SJSA1 (cell line): ENCODE measurements around the gene RIBC2. TPM values are rescaled to one million over a fixed set of nuclear protein-coding genes. Genes with fewer than 3 reads are reported as not detected.
"Not testable (repeated sequence)": the region's sequence is repeated elsewhere in the genome, so short reads cannot be mapped to it uniquely, and the experiment has no call there.

Source experiments
- DNase-seq, 2 experiments: peaks; one replicate each; pipeline ENCODE4 v3.0.0-alpha.2; 2015 to 2020; ENCODE audit warnings: low spot score in 2 of 2, low read depth in 1 of 2
- H3K27ac ChIP-seq: fragments of 250-450 bp; sonication (Bioruptor Pico); 2 replicates; pipeline ENCODE4 v1.5.1; 2020; ENCODE audit warnings: mild to moderate bottlenecking, moderate library complexity
- H3K27me3 ChIP-seq: fragments of 250-450 bp; sonication (Bioruptor Pico); replicated peaks from 2 replicates; pipeline ENCODE4 v1.5.1; 2020; ENCODE audit warnings: mild to moderate bottlenecking, moderate library complexity
- H3K36me3 ChIP-seq: fragments of 250-450 bp; sonication (Bioruptor Pico); 2 replicates; pipeline ENCODE4 v1.5.1; 2020; ENCODE audit warnings: mild to moderate bottlenecking
- H3K4me1 ChIP-seq: fragments of 250-450 bp; sonication (Bioruptor Pico); replicated peaks from 2 replicates; pipeline ENCODE4 v1.6.1; 2021; ENCODE audit warnings: mild to moderate bottlenecking
- H3K4me3 ChIP-seq: fragments of 250-450 bp; sonication (Bioruptor Pico); 2 replicates; pipeline ENCODE4 v1.5.1; 2020; ENCODE audit warnings: mild to moderate bottlenecking
- H3K9me3 ChIP-seq: fragments of 250-450 bp; sonication (Bioruptor Pico); replicated peaks from 2 replicates; pipeline ENCODE4 v1.5.1; 2020; ENCODE audit warnings: mild to moderate bottlenecking
- total RNA-seq: library from RNA; depleted of rRNA; stranded (reverse); fragments of >200 nt; shearing (Covaris generic); gene quantifications from 2 replicates; pipeline ENCODE4 v1.2.3, GENCODE V29; 2014

The RIBC2 gene
- total RNA-seq, 1 experiment from 2014 or later: not detected

DNA sequence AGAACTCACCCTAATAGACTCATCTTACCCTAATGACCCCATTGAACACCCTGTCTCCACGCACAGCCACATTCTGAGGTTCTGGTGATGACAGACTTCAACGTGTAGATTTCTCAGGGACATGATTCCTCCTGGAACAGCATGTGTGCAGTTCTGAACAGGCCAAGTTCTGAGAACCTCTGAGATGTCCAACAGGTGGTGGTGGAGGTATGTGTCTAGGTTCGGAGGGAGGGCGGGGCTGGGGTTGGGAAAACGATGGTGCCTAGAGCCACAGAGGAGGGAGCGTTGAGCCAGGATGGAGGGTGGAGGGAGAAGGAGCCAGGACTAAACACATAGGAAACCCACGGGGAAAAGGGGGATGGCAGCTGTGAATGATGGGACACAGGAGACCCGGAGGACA is 45.7 kb downstream of the RIBC2 start:
- H3K4me3 ChIP-seq: no peak overlapping the region
- H3K36me3 ChIP-seq: no peaks in the 10 kb centered on the region
- H3K4me1 ChIP-seq: no peaks in the 10 kb centered on the region; the same call in 1 of the 2 replicates
- DNase-seq: no peak
- H3K27ac ChIP-seq: no peak overlapping the region
- H3K9me3 ChIP-seq: no peaks in the 10 kb centered on the region
- no peaks in the 10 kb centered on the region for H3K27me3 ChIP-seq

DNA sequence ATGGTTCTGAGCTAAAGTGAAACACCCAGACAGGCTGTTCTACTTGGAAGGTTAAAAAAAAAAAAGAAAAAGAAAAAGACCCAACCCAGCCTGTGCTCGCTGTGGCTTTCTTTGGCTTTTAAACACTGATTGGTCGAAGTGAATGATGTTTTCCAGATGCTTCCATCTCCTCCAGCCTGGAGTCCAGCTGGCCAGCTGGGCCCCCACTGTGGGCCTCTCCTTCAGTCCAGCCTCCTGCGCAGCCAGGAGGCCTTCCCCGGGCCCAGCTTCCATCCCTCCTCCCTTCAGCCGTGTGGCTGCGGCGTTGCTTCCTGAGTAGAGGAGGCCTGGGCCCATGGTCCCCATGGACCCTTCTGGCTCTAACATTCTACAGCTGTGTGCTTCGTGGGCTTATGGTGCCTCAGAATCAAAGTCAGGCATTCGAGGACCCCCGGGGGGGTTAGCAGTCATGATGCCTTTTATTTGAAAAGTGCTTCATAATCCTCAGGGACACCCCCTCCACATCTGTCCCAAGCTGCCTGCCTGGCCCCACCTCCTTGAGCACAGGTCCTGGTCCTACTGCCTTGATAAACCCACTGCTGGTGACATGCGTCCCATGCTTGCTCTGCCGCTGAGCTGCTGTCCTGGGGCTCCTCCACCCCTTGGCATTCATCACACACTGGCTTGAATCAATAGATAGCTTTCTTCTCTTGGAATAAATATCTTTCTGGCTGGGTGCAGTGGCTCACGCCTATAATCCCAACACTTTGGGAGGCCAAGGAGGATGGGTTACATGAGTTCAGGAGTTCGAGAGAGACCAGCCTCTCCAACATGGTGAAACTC is 47.0 kb downstream of the RIBC2 start:
- Histone ChIP-seq H3K4me1 (no peaks in the 10 kb centered on the region), H3K9me3 (no peaks in the 10 kb centered on the region), H3K36me3 (no peaks in the 10 kb centered on the region), H3K27me3 (no peaks in the 10 kb centered on the region), H3K4me3 (no peak overlapping the region), H3K27ac (no peak overlapping the region)
- DNase-seq: no peak

DNA sequence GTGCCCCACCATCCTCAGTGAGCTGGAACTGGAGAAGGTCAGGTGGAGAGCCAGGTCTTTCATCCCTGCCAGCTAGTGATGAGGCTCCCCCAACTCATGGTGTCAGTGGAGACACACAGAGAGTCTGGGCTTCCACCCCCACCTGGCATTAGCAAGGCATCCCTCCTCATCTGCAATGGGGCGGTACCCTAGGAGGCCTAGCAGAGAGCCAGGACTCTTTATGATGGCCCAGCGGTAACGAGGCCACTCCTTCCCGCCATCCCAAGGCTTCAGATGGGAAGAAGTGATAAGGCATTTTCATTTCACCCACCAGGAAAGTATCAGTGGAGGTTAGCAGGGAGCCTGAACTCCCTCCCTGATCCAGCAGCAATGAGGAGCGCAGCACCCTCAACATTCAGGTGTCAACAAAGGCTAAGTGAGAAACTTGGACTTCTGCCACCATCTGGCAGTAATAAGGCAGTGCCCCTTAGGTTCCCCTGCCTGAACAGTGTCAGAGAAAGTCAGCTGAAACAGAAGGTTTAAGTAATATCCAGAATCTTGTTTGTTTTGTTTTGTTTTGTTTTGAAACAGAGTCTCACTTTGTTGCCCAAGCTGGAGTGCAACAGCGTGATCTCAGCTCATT is 48.7 kb downstream of the RIBC2 start:
- no peak overlapping the region for H3K4me3 ChIP-seq
- no peaks in the 10 kb centered on the region for H3K9me3 ChIP-seq
- no peaks in the 10 kb centered on the region for H3K27me3 ChIP-seq
- no peak for DNase-seq
- H3K27ac ChIP-seq: no peak overlapping the region
- H3K36me3 ChIP-seq: no peaks in the 10 kb centered on the region
- H3K4me1 ChIP-seq: no peaks in the 10 kb centered on the region

DNA sequence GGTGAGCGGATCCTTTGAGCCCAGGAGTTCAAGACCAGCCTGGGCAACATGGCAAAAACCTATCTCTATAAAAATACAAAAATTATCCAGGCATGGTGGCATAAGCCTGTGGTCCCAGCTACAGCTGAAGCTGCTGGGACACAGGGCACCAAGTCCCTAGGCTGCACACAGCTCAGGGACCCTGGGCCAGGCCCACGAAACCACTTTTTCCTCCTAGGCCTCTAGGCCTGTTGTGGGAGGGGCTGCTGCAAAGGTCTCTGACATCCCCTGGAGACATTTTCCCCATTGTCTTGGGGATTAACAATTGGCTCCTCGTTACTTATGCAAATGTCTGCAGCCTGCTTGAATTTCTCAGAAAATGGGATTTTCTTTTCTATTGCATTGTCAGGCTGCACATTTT is 50.2 kb downstream of the RIBC2 start:
- H3K27ac ChIP-seq, DNase-seq, H3K36me3 ChIP-seq, H3K27me3 ChIP-seq, H3K9me3 ChIP-seq, H3K4me1 ChIP-seq, H3K4me3 ChIP-seq: not testable (repeated sequence)

DNA sequence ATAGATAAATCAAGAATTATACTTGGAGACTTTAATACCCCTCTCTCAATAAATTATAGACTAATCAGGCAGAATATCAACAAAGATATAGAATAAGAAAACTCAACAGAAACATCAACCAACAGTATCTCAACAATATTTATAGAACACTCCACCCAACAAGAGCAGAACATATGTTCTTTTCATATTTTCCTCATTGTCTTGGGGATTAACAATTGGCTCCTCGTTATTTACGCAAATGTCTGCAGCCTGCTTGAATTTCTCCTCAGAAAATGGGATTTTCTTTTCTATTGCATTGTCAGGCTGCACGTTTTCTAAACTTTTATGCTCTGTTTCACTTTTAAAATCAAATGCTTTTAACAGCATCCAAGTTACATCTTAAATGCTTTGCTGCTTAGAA is 52.1 kb downstream of the RIBC2 start:
- no peak for DNase-seq
- no peaks in the 10 kb centered on the region; the same call in 1 of the 2 replicates for H3K9me3 ChIP-seq
- no peak overlapping the region for H3K27ac ChIP-seq
- no peak overlapping the region for H3K4me3 ChIP-seq
- H3K4me1 ChIP-seq: peaks cover 16% of the 10 kb centered on the region
- H3K36me3 ChIP-seq: no peaks in the 10 kb centered on the region
- no peaks in the 10 kb centered on the region; the same call in 1 of the 2 replicates for H3K27me3 ChIP-seq

DNA sequence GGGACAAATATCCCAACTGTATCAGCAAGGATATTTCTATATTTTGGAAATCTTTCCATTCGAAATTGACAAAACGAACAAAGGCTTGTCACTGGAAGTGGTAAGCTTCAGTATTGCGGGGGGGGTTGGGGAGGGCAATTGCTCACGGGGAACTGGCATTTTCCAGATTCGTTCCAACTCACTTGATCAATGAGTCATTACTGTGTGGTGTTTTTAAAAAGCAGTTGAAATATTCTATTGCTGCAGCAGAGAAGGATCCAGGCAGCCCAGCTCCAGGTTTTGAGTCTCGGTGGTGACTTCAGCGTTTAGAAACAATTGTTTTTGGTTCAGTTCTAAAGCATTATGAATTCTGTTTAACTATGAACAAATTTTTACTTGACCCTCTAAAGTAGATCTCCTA is 55.4 kb downstream of the RIBC2 start:
- Histone ChIP-seq H3K36me3 (no peaks in the 10 kb centered on the region), H3K27ac (no peak overlapping the region), H3K4me1 (peaks cover 34% of the 10 kb centered on the region), H3K27me3 (no peaks in the 10 kb centered on the region; the same call in 1 of the 2 replicates), H3K9me3 (no peaks in the 10 kb centered on the region; the same call in 1 of the 2 replicates), H3K4me3 (no peak overlapping the region)
- no peak for DNase-seq

DNA sequence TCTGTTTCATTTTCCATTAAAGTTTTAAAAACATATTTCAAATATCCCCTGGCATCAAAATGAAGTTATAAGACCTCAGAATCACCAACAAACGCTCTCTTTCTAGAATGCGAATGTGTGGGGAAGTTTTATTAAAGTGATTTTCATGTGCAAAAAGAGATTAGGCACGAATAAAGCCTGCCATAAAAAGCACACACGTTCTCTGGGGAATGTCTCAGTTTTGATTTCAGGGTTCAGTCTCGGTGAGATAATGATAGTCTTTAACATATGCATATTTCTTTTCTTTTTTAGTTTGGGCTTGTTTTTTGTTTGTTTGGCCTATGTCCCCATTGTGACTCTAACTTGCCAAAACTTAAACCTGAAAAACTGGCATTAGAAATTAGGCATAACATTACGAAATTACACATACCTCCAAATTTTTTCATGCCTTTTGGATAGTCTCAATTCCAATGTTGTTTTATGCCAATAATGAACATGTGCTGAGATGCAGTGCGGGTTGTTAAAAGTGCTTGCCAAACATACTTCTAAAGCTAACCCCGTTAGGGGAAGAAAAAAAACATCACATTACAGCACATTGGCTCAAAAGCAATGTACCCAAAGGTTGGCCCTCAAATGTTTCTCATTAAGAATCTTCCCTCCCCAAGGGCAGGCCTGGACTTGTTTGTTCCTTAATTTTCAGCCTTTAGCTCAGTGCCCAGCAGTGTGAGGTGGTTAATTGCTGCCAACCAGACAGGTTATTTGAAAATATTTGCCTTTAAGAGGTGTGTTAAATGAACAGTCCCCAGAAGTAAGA is 56.0 kb downstream of the RIBC2 start:
- no peak overlapping the region for H3K27ac ChIP-seq
- no peaks in the 10 kb centered on the region for H3K36me3 ChIP-seq
- DNase-seq: no peak
- peaks cover 34% of the 10 kb centered on the region for H3K4me1 ChIP-seq
- H3K9me3 ChIP-seq: no peaks in the 10 kb centered on the region; the same call in 1 of the 2 replicates
- H3K4me3 ChIP-seq: no peak overlapping the region
- H3K27me3 ChIP-seq: no peaks in the 10 kb centered on the region; the same call in 1 of the 2 replicates

DNA sequence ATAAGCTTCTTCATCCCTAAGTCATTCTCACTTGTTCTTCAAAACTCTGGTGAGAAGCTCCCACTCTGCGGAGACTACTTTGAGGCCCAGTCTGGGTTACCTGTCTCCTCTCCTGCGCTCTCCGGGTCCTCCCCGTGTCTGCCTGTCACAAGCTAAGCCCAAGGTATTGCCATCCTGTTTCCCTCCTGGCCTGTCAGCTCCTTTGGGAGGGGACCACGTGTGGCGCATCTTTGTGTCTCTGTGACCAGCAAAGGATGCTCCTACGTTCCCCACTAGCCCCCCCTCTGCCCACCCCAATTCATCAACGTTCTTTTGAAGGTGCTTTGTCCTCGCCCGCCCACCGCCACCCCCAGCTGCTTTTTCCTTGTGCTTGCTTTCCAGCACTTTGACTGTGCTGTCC is 57.4 kb downstream of the RIBC2 start:
- peaks cover 34% of the 10 kb centered on the region for H3K4me1 ChIP-seq
- H3K4me3 ChIP-seq: no peak overlapping the region
- H3K27me3 ChIP-seq: no peaks in the 10 kb centered on the region; the same call in 1 of the 2 replicates
- H3K27ac ChIP-seq: no peak overlapping the region
- DNase-seq: no peak
- H3K36me3 ChIP-seq: no peaks in the 10 kb centered on the region
- H3K9me3 ChIP-seq: no peaks in the 10 kb centered on the region; the same call in 1 of the 2 replicates

DNA sequence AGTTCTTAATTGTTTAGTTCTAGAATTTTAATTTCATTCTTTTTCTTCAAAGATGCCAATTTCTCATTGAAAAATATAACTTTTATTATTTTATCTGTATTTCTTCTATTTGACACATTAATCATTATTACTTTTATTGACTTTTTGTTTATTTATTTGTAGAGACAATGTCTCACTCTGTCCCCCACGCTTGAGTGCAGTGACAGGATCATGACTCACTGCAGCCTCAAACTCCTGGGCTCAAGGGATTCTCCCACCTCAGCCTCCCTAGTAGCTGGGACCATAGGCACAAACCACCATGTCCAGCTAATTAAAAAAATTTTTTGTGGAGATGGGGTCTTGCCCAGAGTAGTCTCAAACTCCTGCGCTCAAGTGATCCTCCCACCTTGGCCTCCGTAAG is 58.9 kb downstream of the RIBC2 start:
- H3K27me3 ChIP-seq: no peaks in the 10 kb centered on the region; the same call in 1 of the 2 replicates
- no peak overlapping the region for H3K27ac ChIP-seq
- H3K4me3 ChIP-seq: no peak overlapping the region
- H3K9me3 ChIP-seq: no peaks in the 10 kb centered on the region; the same call in 1 of the 2 replicates
- no peak for DNase-seq
- H3K4me1 ChIP-seq: peaks cover 35% of the 10 kb centered on the region
- no peaks in the 10 kb centered on the region for H3K36me3 ChIP-seq

DNA sequence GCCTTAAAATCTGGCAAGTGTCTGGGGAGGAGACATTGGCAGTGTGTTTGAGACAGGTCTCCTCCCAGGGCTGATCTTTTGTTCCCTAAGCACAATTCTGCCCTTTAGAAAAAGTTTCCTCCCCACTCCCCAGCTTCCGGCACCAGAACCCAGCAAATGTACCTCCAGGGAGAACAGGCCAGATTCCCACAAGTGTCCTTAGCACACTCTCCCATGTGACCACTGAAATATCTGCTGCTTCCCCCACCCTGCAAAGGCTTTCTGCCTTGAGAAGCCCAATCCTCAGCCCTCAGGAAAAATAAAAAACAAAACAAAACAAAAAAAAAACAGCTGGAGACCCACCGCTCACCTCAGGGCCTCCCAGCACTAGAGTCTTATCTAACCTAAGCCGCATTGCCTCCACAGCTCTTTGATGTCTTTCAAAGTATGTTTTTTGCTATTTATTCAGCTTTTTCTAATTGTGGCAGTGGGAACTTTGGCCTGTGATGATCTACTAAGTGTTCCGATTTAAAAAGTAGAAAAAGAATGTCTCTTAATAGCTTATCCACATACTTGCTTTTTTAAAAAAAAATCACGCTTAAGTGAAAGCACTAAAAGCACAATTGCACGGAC is 60.2 kb downstream of the RIBC2 start:
- no peaks in the 10 kb centered on the region; the same call in 1 of the 2 replicates for H3K27me3 ChIP-seq
- peaks cover 46% of the 10 kb centered on the region for H3K4me1 ChIP-seq
- no peaks in the 10 kb centered on the region for H3K36me3 ChIP-seq
- no peak overlapping the region for H3K27ac ChIP-seq
- H3K9me3 ChIP-seq: no peaks in the 10 kb centered on the region
- no peak overlapping the region for H3K4me3 ChIP-seq
- no peak for DNase-seq

DNA sequence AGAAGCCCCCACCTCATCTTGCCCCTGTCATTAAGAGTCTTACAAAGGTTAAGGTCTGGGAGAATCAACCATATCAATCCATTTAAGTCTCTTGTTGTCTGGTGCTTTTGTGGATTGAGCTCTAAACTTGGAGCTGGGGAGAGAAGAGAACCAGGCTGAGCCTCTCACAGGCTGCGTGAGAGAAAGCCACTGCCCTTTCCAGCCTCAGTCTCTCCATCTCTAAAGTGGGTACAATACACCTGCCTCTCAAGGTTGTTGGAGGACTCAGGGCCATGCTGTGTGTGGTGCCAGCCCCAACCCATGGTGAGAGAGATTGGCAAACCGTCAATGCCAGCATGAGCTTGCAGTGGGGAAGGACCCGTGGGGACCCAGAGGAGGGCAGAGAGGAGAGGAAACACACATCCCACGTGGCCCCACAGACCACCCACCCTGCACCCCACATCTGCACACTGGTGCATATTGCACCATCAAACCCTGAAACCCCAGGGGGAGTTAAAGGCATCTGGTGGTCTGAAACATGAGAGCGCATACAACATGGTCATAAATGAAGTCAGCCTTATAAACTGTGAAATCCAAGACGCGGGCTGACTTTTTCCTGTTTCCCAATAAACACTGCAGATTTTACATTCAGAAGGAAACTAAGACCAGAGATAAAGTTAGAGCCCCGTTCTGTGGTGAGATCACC is 61.7 kb downstream of the RIBC2 start:
- DNase-seq: no peak
- Histone ChIP-seq H3K4me1 (peaks cover 34% of the 10 kb centered on the region), H3K36me3 (no peaks in the 10 kb centered on the region), H3K27me3 (no peaks in the 10 kb centered on the region), H3K4me3 (no peak overlapping the region), H3K27ac (no peak overlapping the region), H3K9me3 (no peaks in the 10 kb centered on the region)

DNA sequence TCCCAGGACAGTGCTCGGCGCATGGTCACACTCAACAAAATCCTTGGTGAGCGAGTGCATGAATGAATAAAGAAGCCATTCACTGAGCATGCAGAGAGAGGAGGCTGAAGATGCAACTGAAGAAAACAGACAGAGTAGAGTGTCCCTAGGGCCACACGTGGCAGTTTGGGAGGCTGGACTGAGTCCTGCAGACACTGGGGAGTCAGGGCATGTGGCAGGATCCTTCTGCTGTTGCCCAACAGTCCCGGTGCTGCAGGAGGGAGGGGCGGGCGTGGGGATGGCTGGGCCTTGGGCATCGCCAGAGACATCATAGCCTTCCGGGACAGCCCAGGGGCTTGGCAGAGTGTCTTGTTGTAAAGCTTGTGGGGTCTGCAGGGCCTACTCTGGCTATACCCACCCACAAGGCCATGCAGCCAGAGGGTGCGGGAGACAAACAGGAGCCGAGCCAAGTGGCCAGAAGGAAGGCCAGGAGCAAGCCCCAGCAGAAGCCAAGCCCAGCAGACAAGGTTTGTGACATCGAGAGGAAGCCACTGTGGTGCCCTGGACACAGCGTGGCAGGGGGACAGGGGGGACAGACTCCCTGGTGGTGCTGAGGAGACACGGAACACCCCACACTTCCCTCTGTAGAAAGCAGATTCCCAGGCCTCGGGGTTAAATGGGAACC is 62.5 kb downstream of the RIBC2 start:
- H3K27ac ChIP-seq: no peak overlapping the region
- DNase-seq: no peak
- peaks cover 34% of the 10 kb centered on the region for H3K4me1 ChIP-seq
- H3K4me3 ChIP-seq: no peak overlapping the region
- no peaks in the 10 kb centered on the region for H3K27me3 ChIP-seq
- no peaks in the 10 kb centered on the region for H3K9me3 ChIP-seq
- H3K36me3 ChIP-seq: no peaks in the 10 kb centered on the region

DNA sequence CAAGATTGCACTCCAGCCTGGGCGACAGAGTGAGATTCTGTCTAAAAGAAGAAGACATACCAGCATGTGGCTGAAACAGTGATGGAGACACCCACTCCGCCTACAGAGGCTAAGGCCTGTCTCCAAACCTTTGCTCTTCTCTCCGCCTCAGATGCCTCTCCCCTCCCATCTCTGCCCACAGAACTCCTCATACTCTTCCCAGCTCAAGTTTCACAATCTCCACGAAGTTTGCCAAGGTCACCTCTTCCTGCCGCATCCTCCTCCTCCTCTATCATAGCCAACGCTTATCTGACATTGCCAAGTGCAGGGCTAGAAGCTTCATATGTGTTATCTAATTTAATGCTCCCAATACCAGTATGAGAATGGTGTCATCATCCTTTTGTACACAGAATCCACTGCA is 63.3 kb downstream of the RIBC2 start:
- Histone ChIP-seq H3K27me3 (no peaks in the 10 kb centered on the region), H3K4me1 (peaks cover 30% of the 10 kb centered on the region), H3K36me3 (no peaks in the 10 kb centered on the region), H3K9me3 (no peaks in the 10 kb centered on the region), H3K4me3 (no peak overlapping the region), H3K27ac (no peak overlapping the region)
- no peak for DNase-seq
